Ammon's horn (tissue), 1 donor: ENCODE results near the gene DYNC1H1.
A peak's percentile ranks its signal among the peaks of the same experiment; 100 is the strongest.

Experiments used
- DNase-seq: peaks from one replicate; pipeline ENCODE4 v3.0.0-alpha.2; 2016; ENCODE audit warnings: low spot score

DYNC1H1 gene

DNA sequence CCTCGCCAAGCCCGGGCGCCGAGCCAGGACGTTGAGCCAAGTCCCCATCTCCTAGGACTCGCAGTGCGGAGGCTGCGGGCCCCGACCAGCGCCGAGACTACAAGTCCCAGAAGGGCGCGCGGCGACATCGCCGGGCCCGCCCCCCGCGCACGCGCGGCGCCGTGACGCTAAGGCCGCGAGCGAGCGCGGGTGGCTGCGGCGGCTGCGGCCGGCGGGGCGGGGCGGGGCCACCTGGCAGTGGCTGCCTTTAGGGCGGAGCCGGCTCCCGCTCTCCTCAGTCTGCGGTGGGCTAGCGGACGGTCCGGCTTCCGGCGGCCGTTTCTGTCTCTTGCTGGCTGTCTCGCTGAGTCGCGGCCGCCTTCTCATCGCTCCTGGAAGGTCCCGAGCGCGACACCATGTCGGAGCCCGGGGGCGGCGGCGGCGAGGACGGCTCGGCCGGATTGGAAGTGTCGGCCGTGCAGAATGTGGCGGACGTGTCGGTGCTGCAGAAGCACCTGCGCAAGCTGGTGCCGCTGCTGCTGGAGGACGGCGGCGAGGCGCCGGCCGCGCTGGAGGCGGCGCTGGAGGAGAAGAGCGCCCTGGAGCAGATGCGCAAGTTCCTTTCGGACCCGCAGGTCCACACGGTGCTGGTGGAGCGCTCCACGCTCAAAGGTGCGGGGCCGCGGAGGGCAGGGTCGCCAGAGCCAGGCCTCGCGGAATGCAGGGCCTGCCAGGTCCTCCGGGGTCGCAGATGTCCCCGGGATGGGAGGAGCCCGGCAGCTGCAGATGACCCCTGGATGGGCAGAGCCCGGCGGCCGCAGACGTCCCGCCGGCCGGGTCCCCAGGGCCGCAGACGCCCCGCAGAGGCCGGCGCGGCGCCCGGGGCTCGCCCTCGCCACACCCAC is at the start of gene DYNC1H1:
TSS of gene DYNC1H1 (plus strand) at position 277 of the 884 bp plus-strand sequence. CDS start at position 396, 119 bp downstream.
- peak; percentile 96 for DNase-seq

DNA sequence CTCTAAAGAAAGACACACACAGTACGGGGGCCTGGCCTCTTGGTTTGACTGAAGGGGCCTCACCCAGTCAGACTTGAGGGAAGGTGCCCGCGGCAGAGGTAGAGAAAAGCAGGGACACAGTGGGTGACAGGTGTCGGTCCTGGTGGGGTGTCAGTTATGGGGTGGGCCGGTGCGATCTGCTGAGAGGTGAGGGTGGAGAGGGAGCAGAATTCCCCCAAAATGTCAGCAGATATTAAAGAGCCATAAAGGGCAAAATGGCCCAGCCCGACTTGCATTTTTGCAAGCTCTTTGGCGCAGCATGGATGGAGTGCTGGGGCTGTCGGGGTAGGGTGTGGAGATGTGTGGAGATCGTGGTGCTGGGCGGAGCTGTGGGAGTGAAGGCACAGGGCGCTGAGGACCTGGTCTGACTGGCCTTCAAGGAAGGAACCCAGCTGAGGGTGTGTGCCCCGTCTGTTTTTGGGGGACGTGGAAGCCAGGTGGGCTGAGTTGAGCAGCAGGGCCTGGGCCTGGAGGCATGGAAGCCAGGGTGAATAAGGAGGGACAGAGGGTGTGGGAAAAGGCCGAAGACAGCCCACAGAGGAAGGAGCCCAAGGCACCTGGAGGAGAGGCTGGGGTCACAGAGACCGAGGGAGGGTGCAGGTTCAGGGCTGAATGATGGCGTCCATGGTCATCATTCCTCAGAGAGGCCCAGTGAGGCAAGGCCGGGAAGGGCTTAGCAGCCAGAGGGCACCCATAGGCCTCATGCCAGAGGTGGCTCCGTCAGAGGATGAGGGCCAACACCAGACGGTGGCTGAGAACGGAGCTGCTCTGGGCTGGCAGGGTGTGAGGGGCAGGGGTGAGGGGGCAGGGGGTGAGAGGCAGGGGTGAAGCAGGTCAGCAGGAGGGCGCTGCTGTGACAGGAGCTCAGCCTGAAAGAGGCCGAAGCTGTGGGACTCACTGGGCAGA is 48.2 kb upstream of the DYNC1H1 start:
- DNase-seq: no peak

DNA sequence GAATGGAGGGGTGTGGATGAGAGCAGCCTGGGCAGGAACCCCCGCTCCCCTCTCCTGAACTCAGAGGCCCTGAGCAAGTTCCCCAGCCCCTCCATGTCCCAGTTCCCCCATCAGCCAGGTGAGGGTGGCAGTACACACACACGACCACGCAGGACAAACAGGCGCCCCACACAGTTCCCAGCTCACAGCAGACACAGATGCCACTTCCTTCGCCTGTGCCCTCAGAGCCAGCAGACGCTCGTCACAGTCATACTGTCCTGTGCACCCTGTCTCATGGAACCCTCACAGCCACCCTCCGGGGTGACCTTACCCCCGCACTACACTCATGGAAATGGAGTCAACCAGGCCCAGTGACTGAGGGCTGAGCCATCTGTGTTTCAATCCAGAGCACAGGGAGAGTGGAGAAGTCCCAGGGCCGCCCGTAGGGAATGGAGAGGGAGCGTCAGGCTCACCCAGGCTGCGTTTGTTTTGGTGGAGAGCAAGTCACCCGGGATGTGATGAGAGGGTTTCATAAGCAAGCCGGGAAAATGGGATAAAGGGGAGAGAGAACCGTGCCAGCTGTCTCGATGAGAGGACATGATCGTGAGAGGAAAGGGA is 47.5 kb upstream of the DYNC1H1 start:
- DNase-seq: no peak

DNA sequence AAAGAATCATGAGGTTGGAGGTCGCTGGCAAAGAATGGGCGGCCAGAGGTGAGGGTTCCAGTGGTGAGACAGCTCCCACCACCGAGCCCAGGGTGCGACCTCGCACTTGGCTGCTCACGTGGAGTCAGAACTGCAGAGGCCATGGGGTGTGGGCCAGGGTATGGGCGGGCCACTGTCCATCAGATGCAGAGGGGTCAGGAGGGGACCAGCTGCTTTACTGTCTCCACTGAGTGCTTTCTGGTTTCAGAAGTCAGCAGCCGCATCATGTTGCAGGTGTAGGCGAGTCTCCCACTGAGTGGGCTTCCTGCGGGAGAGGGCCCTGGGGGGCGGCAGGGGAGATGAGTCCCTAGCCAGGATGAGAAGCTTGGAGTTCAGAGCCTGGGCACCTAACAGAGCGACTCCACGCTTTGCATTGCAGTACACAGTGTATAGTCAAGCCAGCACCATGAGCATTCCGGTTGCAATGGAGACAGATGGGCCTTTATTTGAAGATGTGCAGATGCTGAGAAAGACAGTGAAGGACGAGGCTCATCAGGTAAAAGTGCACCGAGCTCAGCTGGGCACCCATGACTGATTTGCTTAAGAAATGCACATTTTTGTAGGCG is 46.9 kb upstream of the DYNC1H1 start:
- DNase-seq: no peak

DNA sequence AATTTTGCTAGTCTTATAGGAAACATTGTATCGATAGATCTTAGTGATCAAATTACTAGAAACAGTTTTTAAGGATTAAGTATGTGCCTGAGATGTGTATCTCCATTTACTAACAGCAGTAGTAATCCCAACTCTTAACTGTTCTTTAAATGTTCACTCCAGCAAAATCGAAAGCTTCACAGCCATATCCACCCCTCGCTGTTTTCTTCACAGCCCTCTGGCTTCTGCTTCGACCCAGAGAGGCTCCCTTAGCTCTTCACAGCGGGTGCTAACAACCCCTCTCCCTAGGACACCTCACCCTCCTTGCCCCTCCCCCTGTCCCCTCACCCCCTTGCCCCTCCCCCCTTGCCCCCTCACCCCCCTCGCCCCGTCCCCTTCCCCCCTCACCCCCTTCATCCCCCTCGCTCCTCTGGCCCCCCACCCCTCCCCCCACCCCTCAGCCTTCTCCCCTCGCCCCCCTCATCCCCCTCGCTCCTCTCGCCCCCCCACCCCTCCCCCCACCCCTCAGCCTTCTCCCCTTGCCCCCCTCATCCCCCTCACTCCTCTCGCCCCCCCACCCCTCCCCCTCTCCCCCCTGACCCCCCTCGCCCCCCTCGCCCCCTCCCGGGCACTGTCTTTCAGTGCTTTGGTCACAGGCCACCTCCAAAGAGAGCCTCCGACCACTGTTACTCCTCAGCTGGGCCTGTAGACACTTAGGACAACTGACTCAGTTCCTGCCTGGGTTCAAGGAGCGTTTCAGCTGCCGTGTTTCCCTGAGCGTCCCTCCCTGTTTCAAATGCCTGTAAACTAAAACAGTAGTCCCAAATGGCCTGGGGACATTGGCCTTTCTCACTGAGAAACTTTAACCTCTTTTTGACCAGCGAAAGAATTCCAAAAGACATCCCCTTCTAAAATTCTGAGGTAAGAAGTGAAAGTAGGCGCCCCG is 46.0 kb upstream of the DYNC1H1 start:
- no peak for DNase-seq

DNA sequence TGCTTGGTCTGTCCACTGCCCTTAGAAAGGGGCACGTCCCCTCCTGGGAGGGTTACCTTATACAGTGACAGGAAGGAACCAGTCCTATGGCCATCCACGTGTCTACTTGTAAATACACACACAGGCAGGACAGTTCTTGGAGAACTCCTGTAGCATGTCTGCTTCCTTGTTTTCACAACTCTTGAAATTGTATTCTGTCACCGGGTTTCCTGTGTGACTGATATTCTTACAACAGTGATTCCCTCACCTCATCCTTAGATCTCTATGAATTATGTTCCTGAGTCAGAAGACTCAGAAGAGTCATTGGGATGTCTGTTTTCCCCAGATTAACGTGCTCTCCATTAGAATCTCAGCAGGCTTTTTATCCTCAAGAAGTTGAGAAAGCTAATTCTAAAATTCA is 44.1 kb upstream of the DYNC1H1 start:
- DNase-seq: no peak

DNA sequence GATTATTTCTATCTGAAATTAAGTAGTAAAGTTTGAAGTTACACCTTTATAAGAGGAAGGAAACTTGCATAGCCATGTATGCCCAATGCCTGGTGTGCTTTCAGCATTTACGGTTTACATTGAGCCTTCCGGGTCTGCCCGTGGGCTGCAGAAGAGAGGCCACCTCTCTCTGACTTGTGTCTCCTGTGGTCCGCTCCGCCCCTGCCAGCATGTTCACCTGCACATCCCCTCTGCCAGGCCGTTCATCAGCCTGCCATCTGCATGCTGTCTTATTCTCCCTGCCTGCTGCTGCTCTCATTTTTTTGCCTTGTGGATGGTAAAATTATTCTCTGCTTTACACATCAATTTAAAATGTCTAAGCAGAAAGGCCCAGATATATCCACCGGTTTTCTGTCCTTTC is 41.5 kb upstream of the DYNC1H1 start:
- DNase-seq: no peak

DNA sequence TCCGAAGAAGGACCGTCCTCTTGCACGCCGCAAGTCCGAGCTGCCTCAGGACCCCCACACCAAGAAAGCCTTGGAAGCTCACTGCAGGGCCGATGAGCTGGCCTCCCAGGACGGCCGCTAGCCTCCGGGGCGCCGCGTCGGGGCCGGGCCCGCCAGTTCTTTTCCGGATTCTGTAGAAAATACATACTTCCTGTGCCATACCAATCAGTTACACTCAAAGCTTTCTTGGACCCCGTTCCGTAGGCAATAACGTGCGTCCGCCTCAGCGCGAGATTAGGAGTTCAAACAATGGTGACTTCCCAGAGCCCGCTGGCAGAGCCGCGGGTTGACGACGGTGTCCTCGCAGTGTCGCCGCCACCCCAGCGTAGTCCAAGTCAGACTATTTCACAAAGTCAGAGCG is 39.2 kb upstream of the DYNC1H1 start:
- DNase-seq: no peak

DNA sequence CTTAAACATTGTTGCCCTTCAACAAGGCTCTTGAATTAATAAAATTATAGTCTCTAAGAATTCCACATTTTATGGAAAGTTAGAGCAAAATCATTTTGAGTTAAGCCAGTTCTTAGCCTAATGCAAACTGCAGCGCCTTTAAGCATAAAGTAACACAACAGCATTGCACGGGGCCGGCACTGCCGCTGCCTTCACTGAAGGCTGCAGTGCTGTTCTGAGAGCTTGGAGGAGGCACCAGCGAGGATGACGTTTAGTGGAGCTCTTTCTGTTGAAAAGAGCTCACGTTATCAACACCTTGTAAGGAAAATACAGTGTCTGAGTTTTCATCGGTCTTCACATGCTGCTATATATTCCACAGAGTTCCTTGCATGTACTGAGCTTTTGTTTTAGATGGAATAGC is 38.3 kb upstream of the DYNC1H1 start:
- no peak for DNase-seq

DNA sequence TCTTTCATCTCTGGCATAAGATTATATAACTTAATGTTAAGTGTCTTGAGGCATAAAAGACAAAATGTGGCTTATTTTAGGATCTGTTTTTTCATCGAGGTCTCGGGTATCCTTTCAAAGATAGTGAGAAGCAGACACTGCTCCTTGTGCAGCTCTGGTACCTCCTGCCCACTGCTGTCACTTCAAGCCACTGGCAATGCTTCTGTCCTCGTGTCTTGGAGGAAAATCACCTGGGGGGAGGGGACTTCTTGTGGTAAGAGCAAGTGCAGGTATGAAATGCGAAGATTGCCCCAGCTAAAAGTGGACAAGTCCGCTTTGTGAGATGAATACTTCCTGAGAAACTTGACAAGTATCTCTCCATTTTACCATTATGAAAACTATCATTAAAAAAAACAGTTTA is 37.8 kb upstream of the DYNC1H1 start:
- no peak for DNase-seq

DNA sequence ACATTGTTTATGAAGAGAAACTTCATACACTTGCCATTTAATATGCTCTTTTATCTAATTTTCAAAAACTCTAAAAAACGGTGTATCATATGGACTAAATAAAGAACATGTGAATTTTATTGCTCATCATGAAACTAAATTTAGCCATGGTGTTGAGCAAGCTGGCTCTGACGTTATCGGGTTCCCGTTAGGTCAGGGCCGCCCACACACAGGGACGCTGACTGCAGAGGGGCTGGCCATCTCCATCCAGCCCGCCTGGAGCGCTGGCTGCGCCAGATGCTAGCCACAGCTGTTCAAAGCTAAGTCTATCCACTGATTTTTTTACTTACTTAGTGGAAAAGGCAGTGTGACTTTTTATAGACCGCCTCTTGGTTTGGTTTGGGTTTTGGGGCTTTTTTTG is 36.5 kb upstream of the DYNC1H1 start:
- DNase-seq: peak; percentile 49

DNA sequence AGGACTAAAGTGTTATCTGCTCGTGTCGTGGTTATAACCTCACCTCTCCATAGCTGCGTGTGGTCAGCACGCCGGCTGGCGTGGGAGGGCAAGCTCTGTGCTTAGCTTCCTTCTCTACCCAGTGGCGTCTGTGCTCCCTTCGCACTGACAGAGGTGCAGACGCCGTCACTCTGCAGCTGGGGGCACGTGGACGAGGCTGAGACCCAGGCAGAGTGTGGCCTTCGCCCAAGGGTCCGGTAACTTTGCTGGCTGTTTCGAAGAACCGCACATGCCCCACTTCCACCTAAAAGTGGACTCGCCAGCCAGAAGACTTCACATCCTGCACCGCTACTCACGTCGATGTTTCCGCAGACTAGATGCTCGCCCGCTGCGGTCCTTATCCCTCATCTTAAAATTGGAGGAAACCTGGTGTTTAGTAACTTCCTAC is 35.9 kb upstream of the DYNC1H1 start:
- no peak for DNase-seq

DNA sequence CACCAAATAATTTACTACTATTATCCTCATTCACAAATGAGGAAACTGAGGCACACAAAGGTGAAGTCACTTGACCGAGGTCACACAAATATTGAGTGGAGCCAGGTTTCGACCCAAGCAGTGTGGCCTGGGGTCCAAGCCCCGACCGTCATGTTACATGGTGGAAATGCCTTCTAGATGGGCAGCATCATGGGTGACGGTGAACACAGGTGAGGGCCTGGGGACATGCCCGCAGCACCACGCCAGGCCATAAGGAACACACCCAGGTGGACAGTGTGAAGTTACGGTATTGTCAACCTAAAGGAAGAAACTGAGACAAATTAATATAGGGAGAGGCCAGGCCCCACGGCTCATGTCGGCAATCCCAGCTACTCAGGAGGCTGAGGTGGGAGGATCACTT is 35.3 kb upstream of the DYNC1H1 start:
- no peak for DNase-seq

DNA sequence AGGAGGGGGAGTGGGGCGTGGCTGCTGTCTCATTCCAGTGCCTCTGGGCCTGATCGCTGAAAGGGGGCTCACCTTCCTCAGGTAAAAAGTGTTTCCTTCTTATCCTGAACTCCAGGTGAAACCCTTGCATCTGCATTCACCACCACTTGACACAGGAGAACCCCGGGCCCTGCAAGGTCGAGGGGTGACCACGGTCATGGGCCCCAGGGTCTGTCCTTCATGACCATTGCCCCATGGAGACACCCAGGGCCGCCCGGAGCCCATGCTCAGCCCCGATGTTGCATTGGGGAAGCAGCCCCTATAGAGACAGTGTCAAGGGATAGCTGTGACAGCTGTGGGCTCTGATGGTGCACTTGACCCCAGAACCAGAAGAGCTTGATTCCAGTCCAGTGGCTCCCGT is 34.4 kb upstream of the DYNC1H1 start:
- DNase-seq: no peak

DNA sequence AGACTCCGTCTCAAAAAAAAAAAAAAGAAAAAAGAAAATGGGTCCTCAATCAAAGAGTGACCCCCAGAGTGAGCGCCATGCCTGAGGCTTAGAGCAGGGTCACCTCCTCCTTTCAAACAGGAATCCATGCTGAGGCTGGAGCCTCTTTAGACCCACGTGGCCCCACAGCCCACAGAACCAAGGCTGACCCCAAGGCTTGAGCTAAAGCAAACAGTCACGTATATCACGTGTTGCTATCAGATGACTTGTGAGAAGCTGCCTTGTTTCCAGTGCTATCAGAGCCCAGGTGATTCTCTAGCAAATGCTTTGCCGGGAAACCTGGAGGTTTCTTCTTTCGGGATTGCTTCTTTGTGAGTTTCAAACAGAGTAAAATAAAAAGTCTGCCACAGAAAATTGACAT is 31.7 kb upstream of the DYNC1H1 start:
- DNase-seq: no peak

DNA sequence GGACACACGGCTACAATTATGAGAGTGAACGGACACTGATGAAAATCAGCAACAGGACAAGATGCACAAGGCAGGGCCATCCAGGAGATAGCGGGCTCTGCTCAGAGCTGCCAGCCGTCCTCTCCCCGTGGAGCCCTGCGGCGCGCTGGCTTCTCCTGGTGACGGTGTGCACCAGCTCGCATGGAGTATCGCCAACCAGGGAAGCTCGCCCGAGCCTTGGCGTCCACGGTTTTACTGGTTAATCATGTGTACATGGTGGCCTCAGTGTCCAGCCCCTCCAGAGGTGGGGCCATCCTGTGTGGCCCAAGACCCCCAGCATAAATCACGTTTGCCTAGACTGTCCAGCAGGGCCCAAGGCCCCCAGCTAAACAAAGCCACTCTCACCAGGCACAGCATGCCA is 31.2 kb upstream of the DYNC1H1 start:
- no peak for DNase-seq

DNA sequence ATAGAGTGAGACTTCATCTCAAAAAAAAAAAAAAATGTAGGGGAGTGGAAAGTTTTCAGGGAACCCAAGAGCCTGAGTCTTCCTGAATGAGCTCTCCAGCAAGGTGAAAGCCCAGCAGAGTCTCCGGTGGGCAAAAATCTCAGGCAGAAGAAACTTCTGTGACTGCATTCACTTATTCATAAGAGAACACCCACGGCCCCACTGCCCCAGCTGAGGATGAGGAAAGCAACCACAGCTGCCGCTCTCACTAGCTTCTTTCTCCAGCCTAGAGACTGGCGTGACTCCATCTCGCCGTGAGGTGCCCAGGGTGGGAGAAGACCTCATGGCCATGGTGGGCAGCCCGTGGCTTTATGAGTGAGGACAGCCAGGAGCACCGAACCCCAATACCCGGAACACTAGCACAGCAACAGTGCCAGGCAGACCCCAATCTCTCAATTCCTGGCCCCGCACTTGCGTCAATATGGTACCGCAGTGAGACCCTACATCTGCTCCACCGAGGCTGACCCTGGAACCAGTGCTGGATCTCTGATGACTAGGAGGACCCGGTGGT is 29.7 kb upstream of the DYNC1H1 start:
- no peak for DNase-seq

DNA sequence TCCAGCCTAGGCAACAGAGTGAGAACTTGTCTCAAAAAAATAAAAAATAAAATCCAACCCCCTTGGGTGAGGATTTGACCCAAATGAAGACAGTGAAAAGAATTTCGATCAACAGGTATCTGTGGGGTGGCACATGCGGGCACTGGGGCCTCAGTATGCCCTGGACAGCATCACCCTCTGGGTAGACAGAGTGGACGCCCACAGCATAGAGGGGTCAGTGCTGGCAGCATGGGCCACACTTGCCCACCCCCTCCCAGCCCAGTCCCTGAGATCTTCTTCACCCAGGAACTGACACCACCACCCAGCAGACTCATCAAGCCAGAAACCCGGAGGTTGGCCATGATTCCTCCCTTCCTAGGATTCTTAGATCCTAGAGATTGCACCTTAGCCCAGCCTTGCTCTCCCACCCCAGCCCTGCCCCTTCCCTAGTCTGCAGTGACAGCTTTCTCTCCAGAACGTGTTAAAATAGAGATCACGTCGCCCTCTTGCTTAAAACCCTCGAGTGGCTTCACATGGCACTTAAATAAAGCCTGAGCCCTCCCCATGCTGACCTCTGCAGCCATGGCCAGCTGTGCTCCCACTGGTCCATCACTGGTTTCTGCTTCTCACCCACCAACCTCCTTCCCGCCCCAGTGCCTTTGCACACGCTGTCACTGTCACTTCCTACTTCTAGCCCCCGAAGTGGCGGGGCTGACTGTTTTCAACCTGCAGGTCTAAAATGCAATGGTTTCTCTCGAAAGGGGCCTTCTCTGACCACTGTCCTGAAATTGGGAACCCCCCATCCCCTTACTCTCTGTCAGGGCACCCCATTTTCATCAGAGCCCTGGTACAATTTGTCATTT is 26.2 kb upstream of the DYNC1H1 start:
- no peak for DNase-seq

DNA sequence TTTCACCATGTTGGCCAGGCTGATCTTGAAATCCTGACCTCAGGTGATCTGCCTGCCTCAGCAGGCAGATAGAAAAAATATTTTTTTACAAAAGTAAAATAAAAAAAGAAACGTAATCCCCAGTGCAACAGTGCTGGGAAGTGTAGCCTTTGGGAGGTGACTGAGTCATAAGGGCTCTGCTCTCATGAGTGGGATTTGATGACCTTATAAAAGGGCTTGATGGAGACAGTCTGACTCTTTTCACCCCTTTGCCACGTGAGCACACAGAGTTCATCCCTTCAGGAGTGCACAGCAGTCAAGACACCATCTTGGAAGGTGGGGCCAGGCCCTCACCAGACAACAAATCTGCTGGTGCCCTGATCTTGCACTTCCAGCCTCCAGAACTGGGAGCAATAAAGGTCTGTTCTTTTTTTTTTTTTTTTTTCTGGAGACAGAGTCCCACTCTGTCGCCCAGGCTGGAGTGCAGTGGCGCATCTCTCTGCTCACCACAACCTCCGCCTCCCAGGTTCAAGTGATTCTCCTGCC is 24.7 kb upstream of the DYNC1H1 start:
- no peak for DNase-seq
